ENCODE results near the gene DNAH8. TPM values are rescaled to one million over a fixed set of nuclear protein-coding genes. Genes with fewer than 3 reads are reported as not detected.
"Not testable (repeated sequence)": the region's sequence is repeated elsewhere in the genome, so short reads cannot be mapped to it uniquely, and the experiment has no call there.

The DNAH8 gene
- total RNA-seq, 1 donor from 2014 or later = 0.24 TPM

DNA sequence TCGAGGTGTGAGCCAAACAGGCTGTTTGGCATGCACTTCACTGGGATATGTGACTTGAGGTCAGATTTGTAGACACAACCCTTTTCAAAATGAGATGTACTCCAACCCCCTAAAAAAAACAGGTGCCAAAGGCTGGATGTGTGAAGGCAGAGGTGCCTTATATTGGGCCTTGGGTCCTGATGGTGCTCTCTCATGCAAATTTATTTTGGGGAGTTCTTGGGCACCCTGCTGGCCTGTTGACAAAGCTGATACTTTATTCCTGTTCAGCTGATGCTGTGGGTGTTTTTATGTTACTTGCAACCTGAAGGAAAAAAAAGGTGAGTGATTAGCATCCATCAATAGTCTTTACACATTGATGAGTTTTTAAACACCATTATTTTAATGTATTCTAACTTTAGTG is 121.5 kb downstream of the DNAH8 start:
- no peak for DNase-seq (ENCODE audit: low spot score)

- DNase-seq (ENCODE audit: low spot score) = no peak
These were observed 122.0 kb downstream of the DNAH8 start for GRCh38 chr6:38837101-38837500.

GRCh38 chr6:38843798-38844197 is 128.7 kb downstream of the DNAH8 start:
- DNase-seq (ENCODE audit: low spot score) = no peak

GRCh38 chr6:38845931-38846330 is 130.8 kb downstream of the DNAH8 start:
- DNase-seq (ENCODE audit: low spot score) = no peak

DNA sequence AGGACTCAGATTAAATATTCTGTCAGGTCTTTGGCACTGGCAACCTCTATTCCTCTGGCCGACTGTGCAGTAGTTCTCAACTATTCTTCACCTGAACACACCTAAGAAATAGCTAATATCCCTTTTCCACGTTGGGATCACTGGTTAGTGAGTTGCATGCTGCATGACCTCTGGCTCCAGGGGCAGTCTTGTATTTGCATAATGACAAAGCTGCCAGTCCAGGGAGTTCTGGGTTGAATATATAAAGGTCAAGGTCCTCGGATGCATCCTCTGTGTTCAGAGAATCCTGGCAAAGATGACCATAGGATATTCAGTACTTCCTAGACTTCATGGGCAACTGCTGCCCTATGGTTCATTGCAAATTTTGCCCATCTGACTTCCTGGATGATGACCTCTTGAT is 131.2 kb downstream of the DNAH8 start:
- no peak for DNase-seq (ENCODE audit: low spot score)

- DNase-seq (ENCODE audit: low spot score) = no peak
These were observed 131.7 kb downstream of the DNAH8 start for GRCh38 chr6:38846844-38847243.

- no peak for DNase-seq (ENCODE audit: low spot score)
These were observed 132.4 kb downstream of the DNAH8 start for GRCh38 chr6:38847497-38847896.

- no peak for DNase-seq (ENCODE audit: low spot score)
These were observed 133.6 kb downstream of the DNAH8 start for GRCh38 chr6:38848760-38849159.

GRCh38 chr6:38852215-38852614 is 137.1 kb downstream of the DNAH8 start:
- no peak for DNase-seq (ENCODE audit: low spot score)

DNA sequence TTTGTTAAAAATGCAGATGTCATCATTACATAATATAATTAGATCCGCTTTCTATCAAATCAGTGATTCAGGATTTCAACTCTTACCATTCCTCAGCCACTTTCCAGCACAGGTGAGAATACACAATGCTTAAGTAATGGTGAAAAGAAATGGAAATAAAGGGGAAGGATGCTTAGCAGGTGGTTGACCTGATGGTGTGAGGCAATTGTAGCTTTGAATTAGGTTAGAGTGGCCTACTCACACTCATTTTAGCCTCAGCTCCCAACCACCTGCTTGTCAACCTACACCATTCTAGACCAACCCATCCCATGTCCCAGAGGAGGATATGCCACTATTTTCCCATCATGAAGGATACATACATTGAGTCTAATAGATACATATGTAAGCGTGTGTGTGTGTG is 138.1 kb downstream of the DNAH8 start:
- no peak for DNase-seq (ENCODE audit: low spot score)

DNA sequence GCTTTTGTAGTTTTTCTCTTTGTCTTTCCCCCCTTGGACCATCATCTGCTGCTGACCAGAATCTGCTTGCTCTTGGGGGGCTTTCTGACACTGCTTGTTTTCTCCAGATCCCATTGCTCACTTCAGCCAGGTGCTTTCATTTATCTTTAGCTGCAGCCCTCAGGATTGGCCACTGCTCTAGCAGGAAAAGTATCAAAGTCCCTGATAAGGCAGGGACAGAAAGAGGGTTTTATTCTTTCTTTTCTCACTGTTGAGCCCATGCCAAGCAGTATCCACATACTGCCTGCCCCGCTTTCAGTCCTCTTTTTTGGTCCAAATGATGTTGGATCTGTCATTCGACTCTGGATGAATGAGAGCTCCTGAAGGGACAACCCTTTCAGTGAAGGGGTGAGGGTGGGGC is 141.4 kb downstream of the DNAH8 start:
- DNase-seq (ENCODE audit: low spot score) = no peak

DNA sequence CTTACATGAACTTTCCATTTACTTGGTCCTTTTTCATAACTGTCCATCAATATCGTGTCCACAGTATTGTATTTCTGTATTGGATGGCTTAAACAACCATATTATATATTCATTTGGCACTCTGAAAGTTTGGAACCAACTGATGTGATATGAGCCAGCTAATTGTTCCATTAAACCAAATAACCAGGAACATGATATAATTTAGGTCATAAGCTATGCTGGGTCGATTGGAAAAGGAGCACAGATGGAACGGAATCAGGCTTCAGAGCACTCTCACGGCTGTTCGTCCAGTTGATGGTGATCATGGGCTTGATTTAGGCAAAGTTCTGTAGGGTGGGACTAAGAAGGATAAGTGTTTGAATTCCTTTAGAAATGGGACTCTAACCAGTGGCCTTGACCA is 142.7 kb downstream of the DNAH8 start:
- DNase-seq (ENCODE audit: low spot score) = no peak

GRCh38 chr6:38860041-38860440 is 144.9 kb downstream of the DNAH8 start:
- no peak for DNase-seq (ENCODE audit: low spot score)

GRCh38 chr6:38861926-38862401 is 146.9 kb downstream of the DNAH8 start:
- no peak for DNase-seq (ENCODE audit: low spot score)

GRCh38 chr6:38865521-38866174 is 150.5 kb downstream of the DNAH8 start:
- no peak for DNase-seq (ENCODE audit: low spot score)

DNA sequence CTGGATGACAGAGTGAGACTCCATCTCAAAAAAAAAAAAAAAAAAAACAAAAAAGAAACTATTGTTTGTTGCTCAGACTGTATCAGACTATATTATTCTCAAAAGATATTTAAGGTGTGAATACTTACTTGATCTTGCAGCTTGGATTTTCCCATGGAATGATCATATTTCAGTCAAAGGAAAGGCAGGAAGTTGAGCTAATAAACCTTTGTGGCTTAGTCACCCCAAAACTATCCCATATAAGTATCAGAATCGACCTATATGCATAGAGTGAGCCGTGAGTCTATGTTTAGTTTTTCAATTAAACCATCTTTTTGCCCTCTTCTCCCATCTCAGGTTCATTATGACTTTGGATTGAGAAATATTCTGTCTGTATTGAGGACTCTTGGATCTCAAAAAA is 152.6 kb downstream of the DNAH8 start:
- DNase-seq (ENCODE audit: low spot score) = no peak

GRCh38 chr6:38871741-38872568 is 156.8 kb downstream of the DNAH8 start:
- DNase-seq (ENCODE audit: low spot score) = peak; percentile 68

DNA sequence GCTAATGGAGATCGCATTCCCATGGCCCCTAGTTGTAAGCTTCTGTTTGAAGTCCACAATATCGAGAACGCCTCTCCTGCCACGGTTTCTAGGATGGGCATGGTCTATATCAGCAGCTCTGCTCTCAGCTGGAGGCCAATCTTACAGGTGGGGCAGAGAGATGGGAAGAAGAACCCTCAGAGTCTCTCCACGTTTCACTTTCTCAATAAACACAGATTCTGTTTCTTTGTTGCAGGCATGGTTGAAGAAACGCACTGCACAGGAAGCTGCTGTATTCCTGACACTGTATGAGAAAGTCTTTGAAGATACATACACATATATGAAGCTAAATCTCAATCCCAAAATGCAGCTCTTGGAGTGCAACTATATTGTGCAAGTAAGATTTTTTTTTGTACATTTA is 157.9 kb downstream of the DNAH8 start:
- DNase-seq (ENCODE audit: low spot score) = no peak

GRCh38 chr6:38873816-38874215 is 158.7 kb downstream of the DNAH8 start:
- DNase-seq (ENCODE audit: low spot score) = not testable (repeated sequence)

DNA sequence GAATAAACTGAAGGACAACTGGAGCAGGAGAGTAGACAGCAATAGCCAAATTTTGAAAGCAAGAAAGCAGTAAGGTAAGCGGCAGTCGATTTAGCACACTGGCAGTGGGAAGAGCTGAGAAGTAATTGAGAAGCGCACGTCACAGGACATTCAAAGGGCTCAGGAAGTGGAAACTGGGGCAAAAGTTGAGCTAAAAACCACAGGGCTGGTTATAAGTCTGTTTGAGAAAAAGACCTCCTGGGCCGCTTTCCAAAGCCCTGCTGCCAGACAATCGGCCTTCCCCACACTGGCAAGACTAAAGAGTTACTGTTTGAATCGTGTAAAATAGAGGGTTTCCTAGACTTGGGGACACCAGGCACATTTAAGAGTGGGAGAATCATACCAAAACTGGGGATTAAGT is 161.4 kb downstream of the DNAH8 start:
- peak; percentile 53 for DNase-seq (ENCODE audit: low spot score)

DNA sequence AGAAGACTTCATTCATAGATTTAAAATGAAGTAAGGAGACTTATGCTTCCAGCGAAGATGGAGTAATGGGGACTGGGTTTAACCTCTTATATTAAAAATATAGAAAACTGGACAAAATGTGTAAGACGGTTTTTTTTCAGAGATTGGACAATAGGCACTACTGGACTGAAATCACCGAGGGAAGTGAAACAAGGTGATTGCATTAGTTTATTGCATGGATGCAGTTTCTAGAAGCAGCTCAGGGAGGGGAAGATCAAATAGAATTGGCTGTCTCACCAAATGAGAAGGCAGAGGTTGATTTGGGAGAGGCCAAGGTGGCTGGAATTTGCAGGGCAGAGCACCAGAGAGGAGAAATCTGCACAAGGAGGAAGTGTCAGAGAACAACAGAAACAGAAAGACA is 162.6 kb downstream of the DNAH8 start:
- no peak for DNase-seq (ENCODE audit: low spot score)

DNA sequence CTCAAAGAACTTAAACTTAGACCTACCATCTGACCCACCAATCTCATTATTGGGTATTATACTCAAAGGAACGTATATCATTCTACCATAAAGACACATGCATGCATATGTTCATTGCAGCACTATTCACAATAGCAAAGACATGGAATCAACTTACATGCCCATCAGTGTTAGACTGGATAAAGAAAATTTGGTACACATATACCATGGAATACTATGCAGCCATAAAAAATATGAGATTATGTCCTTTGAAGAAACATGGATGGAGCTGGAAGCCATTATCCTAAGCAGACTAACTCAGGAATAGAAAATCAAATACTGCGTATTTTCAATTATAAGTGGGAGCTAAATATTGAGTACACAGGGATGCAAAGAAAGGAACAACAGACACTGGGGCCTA is 167.0 kb downstream of the DNAH8 start:
- DNase-seq (ENCODE audit: low spot score) = no peak

DNA sequence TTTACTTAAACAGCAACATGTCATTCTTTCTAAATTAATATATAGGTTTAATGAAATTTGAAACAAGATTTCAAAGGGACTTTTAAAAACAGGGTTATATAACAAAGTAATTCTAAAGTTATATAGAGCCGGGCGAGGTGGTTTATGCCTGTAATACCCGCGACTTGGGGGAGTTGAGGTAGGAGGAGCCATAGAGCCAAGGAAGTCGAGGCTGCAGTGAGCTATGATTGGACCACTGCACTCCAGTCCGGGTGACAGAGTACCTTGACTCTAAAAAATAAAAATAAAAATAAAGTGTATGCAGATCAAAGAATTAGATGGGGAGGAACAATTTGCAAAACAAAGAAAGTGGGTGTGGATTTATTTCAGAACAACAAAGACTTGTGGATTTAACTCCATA is 182.4 kb downstream of the DNAH8 start:
- DNase-seq (ENCODE audit: low spot score) = no peak
